CD4-positive, CD25-positive, alpha-beta regulatory T cell (primary cell): ENCODE measurements around the gene NHERF1. TPM values are rescaled to one million over a fixed set of nuclear protein-coding genes. Genes with fewer than 3 reads are reported as not detected.

Experiments used
- ATAC-seq, 2 donors: fragments of 150-1000 bp; cut with Tn5 transposase; one replicate each; pipeline ENCODE4 v1.10.0; 2021; ENCODE audit warnings: low read depth in 2 of 2, moderate number of reproducible peaks in 2 of 2, moderate library complexity in 1 of 2
- DNase-seq, 3 donors: peaks; one replicate each; pipeline versions ENCODE4 v3.0.0 to v3.0.0-alpha.2; 2012 to 2022; ENCODE audit warnings: mixed read lengths in 1 of 3
- H3K27ac ChIP-seq: one replicate; pipeline ENCODE4 v1.7.0; 2013; ENCODE audit warnings: mild to moderate bottlenecking, low read length; ENCODE audit not compliant: insufficient read depth, poor library complexity, severe bottlenecking
- H3K27me3 ChIP-seq: one replicate; pipeline ENCODE4 v1.7.0; 2013; ENCODE audit warnings: low read length; ENCODE audit not compliant: control insufficient read depth, insufficient read depth
- H3K36me3 ChIP-seq: one replicate; pipeline ENCODE4 v1.7.0; 2013; ENCODE audit warnings: mild to moderate bottlenecking, low read length, moderate library complexity; ENCODE audit not compliant: control insufficient read depth, insufficient read depth
- H3K4me1 ChIP-seq: 2 replicates; pipeline ENCODE4 v1.7.0; 2013; ENCODE audit warnings: mild to moderate bottlenecking, low read length; ENCODE audit not compliant: insufficient read depth, control insufficient read depth, poor library complexity, severe bottlenecking
- H3K4me3 ChIP-seq: one replicate; pipeline ENCODE4 v1.7.0; 2013; ENCODE audit warnings: low read depth, mild to moderate bottlenecking, low read length, moderate library complexity
- H3K9me3 ChIP-seq, 2 experiments: 1 replicate in 1 of 2; 2 replicates in 1 of 2; pipeline ENCODE4 v1.7.0; 2013; ENCODE audit warnings: low read length in 2 of 2, mild to moderate bottlenecking in 1 of 2, moderate library complexity in 1 of 2; ENCODE audit not compliant: control insufficient read depth in 2 of 2
- H3K27ac Mint-ChIP-seq, 3 donors: one replicate each; pipeline ENCODE4 v1.8.0; 2020 to 2022; ENCODE audit warnings: mild to moderate bottlenecking in 3 of 3, mixed read lengths in 3 of 3, moderate library complexity in 2 of 3
- H3K27me3 Mint-ChIP-seq: one replicate; pipeline ENCODE4 v1.8.0; 2022; ENCODE audit warnings: mild to moderate bottlenecking, mixed read lengths
- H3K36me3 Mint-ChIP-seq: one replicate; pipeline ENCODE4 v1.8.0; 2020; ENCODE audit warnings: mixed read lengths
- H3K4me1 Mint-ChIP-seq, 4 donors: one replicate each; pipeline ENCODE4 v1.8.0; 2020 to 2022; ENCODE audit warnings: mixed read lengths in 4 of 4, mild to moderate bottlenecking in 1 of 4
- H3K4me3 Mint-ChIP-seq, 4 donors: one replicate each; pipeline ENCODE4 v1.8.0; 2020 to 2022; ENCODE audit warnings: mild to moderate bottlenecking in 4 of 4, mixed read lengths in 4 of 4, moderate library complexity in 3 of 4
- H3K9me3 Mint-ChIP-seq, 7 donors: one replicate each; pipeline ENCODE4 v1.8.0; 2020 to 2022; ENCODE audit warnings: mixed read lengths in 7 of 7, mild to moderate bottlenecking in 3 of 7, moderate library complexity in 2 of 7
- polyA plus RNA-seq, 4 donors: library from polyadenylated mRNA; unstranded; fragments of 300-500 nt; fragmentation: Illumina TruSeq; gene quantifications; one replicate each; pipeline ENCODE4 v1.2.3, GENCODE V29; 2021
- total RNA-seq: library from RNA; stranded (reverse); gene quantifications from one replicate; pipeline ENCODE4 v1.2.3, GENCODE V29; 2022

NHERF1 gene
- total and polyA plus RNA-seq, 5 donors from 2014 or later = 177 to 453 (median 399) TPM

GRCh38 chr17:74746376-74746775 is 2.1 kb upstream of the NHERF1 start:
- H3K27ac ChIP-seq = peak overlapping the region; percentile 76
- H3K36me3 ChIP-seq = peaks cover 4% of the 10 kb centered on the region
- no peaks in the 10 kb centered on the region for H3K27me3 ChIP-seq
- Mint-ChIP-seq H3K36me3 (peaks cover 12% of the 10 kb centered on the region), H3K9me3 (peaks cover 0 to 2% (median 0%) of the 10 kb centered on the region in 7 donors), H3K27me3 (no peaks in the 10 kb centered on the region), H3K27ac (peak overlapping the region; percentile 67 to 92 (median 84)), H3K4me1 (peaks cover 14 to 69% (median 43%) of the 10 kb centered on the region in 4 donors), H3K4me3 (peak overlapping the region; percentile 71 to 91 (median 81))
- DNase-seq (no peak), ATAC-seq (no peak)
- H3K4me1 ChIP-seq = peaks cover 77% of the 10 kb centered on the region
- H3K9me3 ChIP-seq = no peaks in the 10 kb centered on the region
- peak overlapping the region; percentile 45 for H3K4me3 ChIP-seq

- H3K4me3 ChIP-seq = peak overlapping the region; percentile 45
- Mint-ChIP-seq H3K27me3 (no peaks in the 10 kb centered on the region), H3K36me3 (peaks cover 14% of the 10 kb centered on the region), H3K4me1 (peaks cover 8 to 69% (median 43%) of the 10 kb centered on the region in 4 donors), H3K27ac (peak overlapping the region; percentile 67 to 92 (median 84)), H3K4me3 (peak overlapping the region; percentile 79 to 91 (median 81)), H3K9me3 (peaks cover 0 to 2% (median 0%) of the 10 kb centered on the region in 7 donors)
- H3K27me3 ChIP-seq = no peaks in the 10 kb centered on the region
- peaks cover 77% of the 10 kb centered on the region for H3K4me1 ChIP-seq
- H3K27ac ChIP-seq = peak overlapping the region; percentile 76
- H3K9me3 ChIP-seq = no peaks in the 10 kb centered on the region
- peaks cover 4% of the 10 kb centered on the region for H3K36me3 ChIP-seq
- DNase-seq = no peak
- ATAC-seq = no peak
Observed at GRCh38 chr17:74746922-74747321, 1.5 kb upstream of the NHERF1 start.

- no peak overlapping the region for H3K27ac Mint-ChIP-seq
- peaks cover 23% of the 10 kb centered on the region for H3K36me3 Mint-ChIP-seq
- H3K27me3 Mint-ChIP-seq = no peaks in the 10 kb centered on the region
- Histone ChIP-seq H3K27me3 (no peaks in the 10 kb centered on the region), H3K27ac (peak overlapping the region; percentile 76), H3K4me1 (peaks cover 77% of the 10 kb centered on the region), H3K4me3 (no peak overlapping the region), H3K9me3 (no peaks in the 10 kb centered on the region), H3K36me3 (peaks cover 11% of the 10 kb centered on the region)
- peaks cover 0 to 2% (median 0%) of the 10 kb centered on the region in 7 donors for H3K9me3 Mint-ChIP-seq
- peak overlapping the region; percentile 81 to 98 (median 86) for H3K4me3 Mint-ChIP-seq
- no peak for DNase-seq
- peaks cover 10 to 69% (median 45%) of the 10 kb centered on the region in 4 donors for H3K4me1 Mint-ChIP-seq
- no peak for ATAC-seq
Observed at GRCh38 chr17:74748279-74748528, 224 bp upstream of the NHERF1 start.

- Histone ChIP-seq H3K4me1 (peaks cover 77% of the 10 kb centered on the region), H3K27ac (peak overlapping the region; percentile 76), H3K9me3 (no peaks in the 10 kb centered on the region), H3K27me3 (no peaks in the 10 kb centered on the region), H3K36me3 (peaks cover 11% of the 10 kb centered on the region), H3K4me3 (peak overlapping the region; percentile 86)
- no peaks in the 10 kb centered on the region for H3K27me3 Mint-ChIP-seq
- H3K4me3 Mint-ChIP-seq = peak overlapping the region; percentile 91 to 99 (median 98)
- DNase-seq (peak; percentile 23 to 71 (median 48)), ATAC-seq (peak; percentile 6 to 7)
- peak overlapping the region; percentile 82 to 98 (median 96) for H3K27ac Mint-ChIP-seq
- peaks cover 0 to 2% (median 0%) of the 10 kb centered on the region in 7 donors for H3K9me3 Mint-ChIP-seq
- peaks cover 26% of the 10 kb centered on the region for H3K36me3 Mint-ChIP-seq
- peaks cover 6 to 69% (median 41%) of the 10 kb centered on the region in 4 donors for H3K4me1 Mint-ChIP-seq
Observed at GRCh38 chr17:74749279-74750038, 1.0 kb downstream of the NHERF1 start.

GRCh38 chr17:74750039-74750326 is 1.6 kb downstream of the NHERF1 start:
- H3K27me3 ChIP-seq = no peaks in the 10 kb centered on the region
- H3K27ac ChIP-seq = peak overlapping the region; percentile 76
- peak overlapping the region; percentile 86 for H3K4me3 ChIP-seq
- Mint-ChIP-seq H3K4me1 (peaks cover 6 to 69% (median 41%) of the 10 kb centered on the region in 4 donors), H3K36me3 (peaks cover 29% of the 10 kb centered on the region), H3K9me3 (peaks cover 0 to 2% (median 0%) of the 10 kb centered on the region in 7 donors), H3K27ac (peak overlapping the region; percentile 82 to 98 (median 96)), H3K27me3 (no peaks in the 10 kb centered on the region), H3K4me3 (peak overlapping the region; percentile 91 to 99 (median 98))
- H3K4me1 ChIP-seq = peaks cover 77% of the 10 kb centered on the region
- peaks cover 11% of the 10 kb centered on the region for H3K36me3 ChIP-seq
- DNase-seq = no peak
- no peaks in the 10 kb centered on the region for H3K9me3 ChIP-seq
- ATAC-seq = no peak

- Mint-ChIP-seq H3K36me3 (peaks cover 33% of the 10 kb centered on the region), H3K9me3 (peaks cover 0 to 2% (median 0%) of the 10 kb centered on the region in 7 donors), H3K27ac (peak overlapping the region; percentile 96 to 99 (median 98)), H3K4me3 (peak overlapping the region; percentile 91 to 99 (median 98)), H3K27me3 (no peaks in the 10 kb centered on the region), H3K4me1 (peaks cover 6 to 74% (median 45%) of the 10 kb centered on the region in 4 donors)
- H3K4me1 ChIP-seq = peaks cover 77% of the 10 kb centered on the region
- DNase-seq (no peak), ATAC-seq (no peak)
- H3K27me3 ChIP-seq = no peaks in the 10 kb centered on the region
- H3K36me3 ChIP-seq = peaks cover 11% of the 10 kb centered on the region
- H3K9me3 ChIP-seq = no peaks in the 10 kb centered on the region
- peak overlapping the region; percentile 86 for H3K4me3 ChIP-seq
- H3K27ac ChIP-seq = peak overlapping the region; percentile 76
Observed at GRCh38 chr17:74750327-74751069, 2.1 kb downstream of the NHERF1 start.

GRCh38 chr17:74752415-74752814 is 4.0 kb downstream of the NHERF1 start:
- Histone ChIP-seq H3K4me3 (peak overlapping the region; percentile 86), H3K27ac (peak overlapping the region; percentile 47), H3K36me3 (peaks cover 11% of the 10 kb centered on the region), H3K27me3 (no peaks in the 10 kb centered on the region), H3K4me1 (peaks cover 80% of the 10 kb centered on the region), H3K9me3 (no peaks in the 10 kb centered on the region)
- Mint-ChIP-seq H3K4me3 (peak overlapping the region; percentile 91 to 99 (median 98)), H3K9me3 (peaks cover 0 to 2% (median 0%) of the 10 kb centered on the region in 7 donors), H3K36me3 (peaks cover 33% of the 10 kb centered on the region), H3K27me3 (no peaks in the 10 kb centered on the region), H3K27ac (peak overlapping the region; percentile 95 to 99 (median 98)), H3K4me1 (peaks cover 10 to 72% (median 45%) of the 10 kb centered on the region in 4 donors)
- ATAC-seq (no peak), DNase-seq (no peak)
